ENCODE data around the gene DTL.

DTL gene

GRCh38 chr1:212124690-212125582 lies 89.4 kb downstream of the DTL start:
- H3K9ac ChIP-seq (ENCODE audit: low read length): no peak overlapping the region

DNA sequence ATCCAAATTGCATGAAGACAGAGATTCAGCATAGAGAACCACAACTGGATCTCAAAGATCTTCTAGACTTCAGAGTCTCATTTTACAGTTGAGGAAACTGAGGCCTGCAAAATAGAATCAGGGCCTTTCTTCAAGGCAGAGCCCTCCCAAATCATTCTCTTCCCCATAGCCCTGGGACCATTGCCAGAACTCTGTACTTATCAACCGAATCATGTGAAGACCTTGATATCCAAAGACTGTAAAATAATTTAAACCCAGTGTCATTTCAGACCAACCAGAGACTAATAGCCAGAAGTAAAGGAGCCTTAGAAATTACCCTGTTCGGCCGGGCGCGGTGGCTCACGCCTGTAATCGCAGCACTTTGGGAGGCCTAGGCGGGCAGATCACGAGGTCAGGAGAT lies 90.1 kb downstream of the DTL start:
- no peak overlapping the region for H3K27ac ChIP-seq (ENCODE audit: low read depth, low read length)
- no peaks in the 10 kb centered on the region for H3K9me2 ChIP-seq (replicated peaks; ENCODE audit: insufficient read depth, low read length)
- no peak for TF ChIP-seq EZH2phosphoT487 (conservative IDR thresholded peaks at IDR 0.05; ENCODE audit: low read length)
- TF ChIP-seq, protein P1, sequence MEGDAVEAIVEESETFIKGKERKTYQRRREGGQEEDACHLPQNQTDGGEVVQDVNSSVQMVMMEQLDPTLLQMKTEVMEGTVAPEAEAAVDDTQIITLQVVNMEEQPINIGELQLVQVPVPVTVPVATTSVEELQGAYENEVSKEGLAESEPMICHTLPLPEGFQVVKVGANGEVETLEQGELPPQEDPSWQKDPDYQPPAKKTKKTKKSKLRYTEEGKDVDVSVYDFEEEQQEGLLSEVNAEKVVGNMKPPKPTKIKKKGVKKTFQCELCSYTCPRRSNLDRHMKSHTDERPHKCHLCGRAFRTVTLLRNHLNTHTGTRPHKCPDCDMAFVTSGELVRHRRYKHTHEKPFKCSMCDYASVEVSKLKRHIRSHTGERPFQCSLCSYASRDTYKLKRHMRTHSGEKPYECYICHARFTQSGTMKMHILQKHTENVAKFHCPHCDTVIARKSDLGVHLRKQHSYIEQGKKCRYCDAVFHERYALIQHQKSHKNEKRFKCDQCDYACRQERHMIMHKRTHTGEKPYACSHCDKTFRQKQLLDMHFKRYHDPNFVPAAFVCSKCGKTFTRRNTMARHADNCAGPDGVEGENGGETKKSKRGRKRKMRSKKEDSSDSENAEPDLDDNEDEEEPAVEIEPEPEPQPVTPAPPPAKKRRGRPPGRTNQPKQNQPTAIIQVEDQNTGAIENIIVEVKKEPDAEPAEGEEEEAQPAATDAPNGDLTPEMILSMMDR (IDR thresholded peaks at IDR 0.05; ENCODE audit: insufficient read depth, low read length, poor library complexity, severe bottlenecking): no peak
- no peak overlapping the region for H3K4me3 ChIP-seq (ENCODE audit: insufficient read depth, low read length, poor library complexity, severe bottlenecking)
- H4K20me1 ChIP-seq (ENCODE audit: low read depth, low read length): no peaks in the 10 kb centered on the region
- no peak overlapping the region for H2AFZ ChIP-seq (ENCODE audit: low read depth, low read length, severe bottlenecking)
- H3K4me2 ChIP-seq (ENCODE audit: low read depth, low read length, poor library complexity, severe bottlenecking): no peak overlapping the region
- no peaks in the 10 kb centered on the region for H3K27me3 ChIP-seq (ENCODE audit: low read length)
- no peaks in the 10 kb centered on the region for H3K36me3 ChIP-seq (ENCODE audit: low read length)
- no peaks in the 10 kb centered on the region for H3K9me3 ChIP-seq (ENCODE audit: insufficient read depth, low read length)
- no peaks in the 10 kb centered on the region for H3F3A ChIP-seq (ENCODE audit: insufficient read depth)
- no peaks in the 10 kb centered on the region for H3K79me2 ChIP-seq (ENCODE audit: insufficient read depth, low read length)
- no peak overlapping the region for H3K9ac ChIP-seq (ENCODE audit: low read length)

More at GRCh38 chr1:212124690-212125582, 89.4 kb downstream of the DTL start:
- no peaks in the 10 kb centered on the region for H3K79me2 ChIP-seq (ENCODE audit: insufficient read depth, low read length)
- H3F3A ChIP-seq (ENCODE audit: insufficient read depth): no peaks in the 10 kb centered on the region
- TF ChIP-seq EZH2phosphoT487 (conservative IDR thresholded peaks at IDR 0.05; ENCODE audit: low read length): no peak
- TF ChIP-seq, protein P1 (IDR thresholded peaks at IDR 0.05; ENCODE audit: insufficient read depth, low read length, poor library complexity, severe bottlenecking): no peak
- H3K36me3 ChIP-seq (ENCODE audit: low read length): no peaks in the 10 kb centered on the region
- no peaks in the 10 kb centered on the region for H3K9me2 ChIP-seq (replicated peaks; ENCODE audit: insufficient read depth, low read length)
- H3K4me2 ChIP-seq (ENCODE audit: low read depth, low read length, poor library complexity, severe bottlenecking): no peak overlapping the region
- no peak overlapping the region for H3K27ac ChIP-seq (ENCODE audit: low read depth, low read length)
- no peak overlapping the region for H2AFZ ChIP-seq (ENCODE audit: low read depth, low read length, severe bottlenecking)
- H3K4me3 ChIP-seq (ENCODE audit: insufficient read depth, low read length, poor library complexity, severe bottlenecking): no peak overlapping the region
- no peaks in the 10 kb centered on the region for H4K20me1 ChIP-seq (ENCODE audit: low read depth, low read length)
- no peaks in the 10 kb centered on the region for H3K9me3 ChIP-seq (ENCODE audit: insufficient read depth, low read length)
- no peaks in the 10 kb centered on the region for H3K27me3 ChIP-seq (ENCODE audit: low read length)

DNA sequence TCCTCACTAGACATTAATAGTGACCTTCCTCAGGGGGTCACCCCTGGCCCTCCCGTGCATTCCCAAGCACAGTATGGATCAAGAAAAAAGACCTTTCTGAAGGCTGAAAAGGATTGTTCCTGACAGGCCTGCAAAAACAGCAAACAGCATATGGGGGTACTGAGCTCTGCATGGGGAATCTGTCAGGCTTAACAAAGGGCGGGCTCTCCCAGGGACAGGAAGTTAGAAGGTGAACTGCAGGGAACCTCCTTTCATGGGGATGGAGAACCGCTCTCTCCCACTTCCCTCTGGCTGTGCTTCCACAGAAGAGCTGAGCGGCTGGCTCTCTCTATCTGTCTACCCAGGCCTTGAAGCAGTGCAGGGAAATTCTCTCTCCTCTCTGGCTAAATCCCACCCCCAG lies 91.7 kb downstream of the DTL start:
- Histone ChIP-seq H3F3A (ENCODE audit: insufficient read depth) (no peaks in the 10 kb centered on the region), H3K27me3 (ENCODE audit: low read length) (no peaks in the 10 kb centered on the region), H3K9me2 (replicated peaks; ENCODE audit: insufficient read depth, low read length) (no peaks in the 10 kb centered on the region), H3K9ac (ENCODE audit: low read length) (no peak overlapping the region), H4K20me1 (ENCODE audit: low read depth, low read length) (no peaks in the 10 kb centered on the region), H3K27ac (ENCODE audit: low read depth, low read length) (no peak overlapping the region), H3K4me2 (ENCODE audit: low read depth, low read length, poor library complexity, severe bottlenecking) (no peak overlapping the region), H3K36me3 (ENCODE audit: low read length) (no peaks in the 10 kb centered on the region), H3K4me3 (ENCODE audit: insufficient read depth, low read length, poor library complexity, severe bottlenecking) (no peak overlapping the region), H3K79me2 (ENCODE audit: insufficient read depth, low read length) (no peaks in the 10 kb centered on the region), H3K9me3 (ENCODE audit: insufficient read depth, low read length) (no peaks in the 10 kb centered on the region), H2AFZ (ENCODE audit: low read depth, low read length, severe bottlenecking) (no peak overlapping the region)
- TF ChIP-seq, protein P1 (IDR thresholded peaks at IDR 0.05; ENCODE audit: insufficient read depth, low read length, poor library complexity, severe bottlenecking): no peak

All from SU-DHL-6 (cell line).